Activated naive CD8-positive, alpha-beta T cell treated with anti-CD3 and anti-CD28 coated beads for 36 hours (primary cell): ENCODE data around the gene TULP3. TPM values are rescaled to one million over a fixed set of nuclear protein-coding genes. Genes with fewer than 3 reads are reported as not detected.

Experiments used
- total RNA-seq, 2 experiments: library from RNA; stranded (reverse); gene quantifications; one replicate each; pipeline ENCODE4 v1.2.3, GENCODE V29; 2021

TULP3 gene
- total RNA-seq, 2 experiments from 2014 or later, result 5.6 to 6.2 TPM

Other genes starting within 250 kb of the TULP3 start
- 100 to 1,000 TPM; 225 to 236 TPM for gene FKBP4, start 95.9 kb upstream of the TULP3 start, total RNA-seq
- 10 to 100 TPM; 24.6 to 25.5 TPM for gene ITFG2, start 78.2 kb upstream of the TULP3 start, total RNA-seq
- not detected for gene NRIP2, start 55.9 kb upstream of the TULP3 start, total RNA-seq
- gene TEX52, start 33.9 kb upstream of the TULP3 start, total RNA-seq, result not detected
- 10 to 100 TPM; 80.5 to 86.5 TPM for gene FOXM1, start 13.7 kb upstream of the TULP3 start, total RNA-seq
- 10 to 100 TPM; 51.4 to 65.7 TPM for gene RHNO1, start 13.7 kb upstream of the TULP3 start, total RNA-seq
- 1 to 10 TPM; 3.4 to 3.7 TPM for gene TEAD4, start 68.5 kb downstream of the TULP3 start, total RNA-seq
- gene TSPAN9, start 186.5 kb downstream of the TULP3 start, total RNA-seq, result under 1 TPM; 0.24 to 0.31 TPM